NCI-H774 (cell line): Measurements from ENCODE around the gene NKAPD1.
"Not testable (repeated sequence)": the region's sequence is repeated elsewhere in the genome, so short reads cannot be mapped to it uniquely, and the experiment has no call there.

Experiments used
- DNase-seq: peaks from one replicate; lab custom pipeline; 2025; lab: John Stamatoyannopoulos, UW

The NKAPD1 gene

DNA sequence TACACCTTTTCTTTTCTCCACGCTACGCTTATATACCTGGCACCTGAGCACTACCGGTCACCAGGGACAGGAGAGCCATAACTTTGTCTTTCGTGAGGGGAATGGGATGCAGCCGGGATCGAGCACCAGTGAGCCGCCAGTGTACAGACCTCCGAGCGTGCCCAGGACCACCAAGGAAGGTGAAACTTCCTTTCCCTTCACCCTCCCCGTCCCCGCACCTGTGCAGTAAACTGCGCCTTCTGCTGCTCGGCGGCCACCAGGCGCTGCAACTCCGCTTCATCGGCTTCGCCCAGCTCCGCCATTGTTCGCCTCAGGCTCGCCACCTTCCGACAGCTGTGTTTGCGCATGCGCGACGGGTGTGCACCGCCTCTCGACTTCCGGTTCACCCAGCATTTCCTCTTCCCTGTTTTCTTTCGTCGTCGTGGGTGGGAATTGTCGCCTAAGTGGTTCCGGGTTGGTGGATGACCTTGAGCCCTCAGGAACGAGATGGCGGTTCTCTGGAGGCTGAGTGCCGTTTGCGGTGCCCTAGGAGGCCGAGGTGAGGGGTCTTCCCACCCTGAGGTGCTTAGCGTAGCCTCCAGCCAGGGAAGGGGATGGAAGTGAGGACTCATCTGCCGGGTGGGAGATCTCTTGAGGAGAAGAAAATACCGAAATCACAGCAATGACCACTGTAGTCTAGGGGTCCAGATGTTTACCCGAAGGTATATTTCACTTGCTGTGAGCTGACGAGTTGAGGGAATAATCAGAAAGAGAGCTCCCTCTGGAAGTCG is 12.5 kb downstream of the NKAPD1 start, which contains the start of the genes SDHD and TIMM8B:
Gene SDHD (plus strand): TSS at position 452 of the 770 bp plus-strand sequence. CDS start 35 bp downstream, at position 487.
Gene TIMM8B (minus strand): TSS at position 335 of the 770 bp plus-strand sequence. CDS start 33 bp downstream, at position 302.
- peak; percentile 98 for DNase-seq

DNA sequence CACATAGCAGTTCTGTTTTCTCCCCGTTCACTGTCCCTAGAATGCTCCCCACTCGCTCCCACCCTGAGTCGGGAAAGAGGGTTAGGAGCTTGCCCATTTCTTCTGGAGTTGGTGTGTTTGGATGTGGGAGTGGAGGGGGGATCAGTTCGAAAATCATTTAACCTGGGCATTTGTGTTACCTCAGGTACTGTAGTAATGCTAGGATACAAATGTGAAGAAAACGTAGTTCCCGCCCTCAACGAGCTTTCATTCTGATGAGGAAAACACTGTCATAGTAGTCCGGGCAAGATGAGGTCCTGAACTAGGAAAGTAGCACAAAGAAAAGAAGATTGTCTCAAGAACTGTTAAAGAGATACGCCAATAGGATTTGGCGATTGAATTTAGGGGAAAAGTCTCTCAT is 13.1 kb downstream of the NKAPD1 start:
- no peak for DNase-seq

DNA sequence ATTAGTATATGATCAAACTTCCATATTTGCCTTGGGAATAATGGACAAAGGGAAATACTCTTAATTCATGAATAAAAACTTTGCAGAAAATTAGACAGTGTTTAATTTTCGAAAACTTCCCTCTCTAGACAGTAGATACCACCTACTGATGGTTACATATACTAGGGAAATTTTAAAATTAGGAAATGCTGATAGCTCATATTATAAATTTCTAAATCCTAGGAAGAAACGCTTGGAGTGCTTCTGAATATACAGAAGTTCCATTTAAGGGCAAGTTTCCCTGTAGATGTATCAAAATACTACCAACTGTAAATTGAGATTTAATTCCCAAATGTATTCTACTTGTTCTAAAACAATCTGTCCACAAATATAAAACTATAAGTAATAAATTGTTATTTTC is 21.2 kb downstream of the NKAPD1 start:
- not testable (repeated sequence) for DNase-seq

DNA sequence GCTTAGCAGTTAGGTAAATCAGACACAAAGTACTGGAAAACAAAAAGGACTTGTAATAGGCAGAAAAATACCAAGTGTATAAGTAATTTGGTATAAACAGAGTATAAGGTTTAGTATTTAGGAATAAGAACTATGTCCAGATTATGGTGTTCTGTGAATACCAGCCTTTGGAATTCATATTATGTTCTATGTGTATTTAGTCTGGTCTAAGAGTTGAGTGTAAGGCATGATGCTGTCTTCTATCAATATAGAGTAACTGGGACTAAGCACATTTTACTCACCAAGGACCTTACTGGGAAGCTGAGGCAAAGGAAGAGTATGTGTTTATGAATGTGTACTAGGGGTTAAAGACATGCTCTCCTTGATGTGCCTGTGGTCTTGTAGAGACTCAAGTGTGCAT is 22.1 kb downstream of the NKAPD1 start:
- no peak for DNase-seq

DNA sequence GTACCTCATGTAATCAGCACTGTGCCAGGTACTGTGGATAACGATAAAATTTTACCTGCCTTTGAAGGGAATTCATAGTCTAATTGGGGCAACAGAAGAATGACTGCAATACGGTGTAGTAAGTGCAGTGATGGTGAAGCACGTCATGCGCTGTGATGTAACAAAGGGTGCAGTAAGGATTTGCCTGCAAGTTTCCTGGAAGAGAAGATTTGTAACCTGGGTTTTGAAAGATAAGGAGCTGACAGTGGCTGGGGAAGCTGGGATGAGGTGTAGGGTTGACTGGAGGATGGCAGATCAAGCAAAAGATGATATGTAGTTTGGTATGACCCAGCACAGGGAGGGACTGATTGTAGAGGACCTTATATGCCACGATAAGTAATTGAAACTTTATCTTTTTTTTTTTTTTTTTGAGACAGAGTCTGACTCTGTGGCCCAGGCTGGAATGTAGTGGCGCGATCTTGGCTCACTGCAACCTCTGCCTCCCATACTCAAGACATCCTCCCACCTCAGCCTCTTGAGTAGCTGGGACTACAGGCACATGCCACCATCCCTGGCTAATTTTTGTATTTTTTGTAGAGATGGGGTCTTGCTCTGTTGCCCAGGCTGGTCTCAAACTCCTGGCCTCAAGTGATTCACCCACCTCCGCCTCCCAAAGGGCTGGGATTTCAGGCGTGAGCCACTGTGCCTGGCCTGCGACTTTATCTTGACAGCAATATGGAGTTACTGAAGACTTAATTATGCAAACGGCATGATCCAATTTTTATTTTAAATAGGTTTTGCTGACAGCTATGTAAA is 23.8 kb downstream of the NKAPD1 start:
- DNase-seq = no peak

DNA sequence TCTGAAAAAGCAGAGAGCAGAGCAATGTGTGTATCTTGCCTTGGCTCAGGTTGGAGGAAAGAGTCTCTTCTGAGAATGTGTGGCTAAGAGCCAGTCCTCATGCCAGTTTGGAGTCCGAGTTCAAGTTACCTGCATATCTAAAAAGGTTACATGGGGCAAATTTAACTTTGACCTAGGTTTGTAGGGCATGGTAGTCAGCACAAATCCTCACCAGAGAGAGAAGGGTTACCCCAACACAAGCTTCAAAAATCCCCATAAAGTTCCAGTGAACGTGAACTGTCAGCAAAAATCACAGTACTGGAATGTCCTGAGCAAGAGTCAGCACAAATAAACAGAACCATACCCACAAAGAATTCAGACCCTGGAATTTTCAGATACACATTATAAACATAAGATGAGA is 26.4 kb downstream of the NKAPD1 start:
- DNase-seq = no peak

DNA sequence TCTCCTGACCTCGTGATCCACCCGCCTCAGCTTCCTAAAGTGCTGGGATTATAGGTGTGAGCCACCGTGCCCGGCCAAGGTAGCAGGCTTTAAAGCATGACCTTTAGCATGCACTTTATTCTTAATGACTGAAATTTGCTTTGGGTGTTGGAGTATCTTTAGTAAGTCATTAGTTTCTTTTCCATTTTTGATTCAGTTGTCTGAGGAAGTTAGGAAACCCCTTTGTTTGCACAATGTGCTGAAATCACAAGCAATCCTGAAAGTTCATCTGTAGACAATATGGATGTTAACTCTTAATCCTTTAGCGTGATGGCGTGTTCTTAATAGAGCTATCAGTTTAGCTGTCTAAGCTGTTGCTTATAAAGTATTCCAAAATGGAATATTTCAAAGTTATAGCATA is 29.3 kb downstream of the NKAPD1 start:
- no peak for DNase-seq

DNA sequence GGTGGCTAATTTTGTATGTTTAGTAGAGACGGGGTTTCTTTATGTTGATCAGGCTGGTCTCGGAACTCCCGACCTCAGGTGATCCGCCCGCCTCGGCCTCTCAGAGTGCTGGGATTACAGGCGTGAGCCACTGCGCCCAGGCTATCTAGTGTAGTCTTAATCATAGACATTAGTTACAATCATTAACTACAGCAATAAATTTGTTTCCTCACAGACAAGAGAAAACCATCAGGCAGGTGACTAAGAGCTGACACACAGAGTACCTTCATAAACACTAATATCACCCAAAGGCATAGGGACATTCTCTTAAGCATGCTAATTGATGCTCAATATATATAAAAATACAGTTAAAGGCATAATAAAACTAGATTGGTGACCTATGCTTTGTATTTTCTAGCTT is 32.0 kb downstream of the NKAPD1 start:
- DNase-seq = no peak

DNA sequence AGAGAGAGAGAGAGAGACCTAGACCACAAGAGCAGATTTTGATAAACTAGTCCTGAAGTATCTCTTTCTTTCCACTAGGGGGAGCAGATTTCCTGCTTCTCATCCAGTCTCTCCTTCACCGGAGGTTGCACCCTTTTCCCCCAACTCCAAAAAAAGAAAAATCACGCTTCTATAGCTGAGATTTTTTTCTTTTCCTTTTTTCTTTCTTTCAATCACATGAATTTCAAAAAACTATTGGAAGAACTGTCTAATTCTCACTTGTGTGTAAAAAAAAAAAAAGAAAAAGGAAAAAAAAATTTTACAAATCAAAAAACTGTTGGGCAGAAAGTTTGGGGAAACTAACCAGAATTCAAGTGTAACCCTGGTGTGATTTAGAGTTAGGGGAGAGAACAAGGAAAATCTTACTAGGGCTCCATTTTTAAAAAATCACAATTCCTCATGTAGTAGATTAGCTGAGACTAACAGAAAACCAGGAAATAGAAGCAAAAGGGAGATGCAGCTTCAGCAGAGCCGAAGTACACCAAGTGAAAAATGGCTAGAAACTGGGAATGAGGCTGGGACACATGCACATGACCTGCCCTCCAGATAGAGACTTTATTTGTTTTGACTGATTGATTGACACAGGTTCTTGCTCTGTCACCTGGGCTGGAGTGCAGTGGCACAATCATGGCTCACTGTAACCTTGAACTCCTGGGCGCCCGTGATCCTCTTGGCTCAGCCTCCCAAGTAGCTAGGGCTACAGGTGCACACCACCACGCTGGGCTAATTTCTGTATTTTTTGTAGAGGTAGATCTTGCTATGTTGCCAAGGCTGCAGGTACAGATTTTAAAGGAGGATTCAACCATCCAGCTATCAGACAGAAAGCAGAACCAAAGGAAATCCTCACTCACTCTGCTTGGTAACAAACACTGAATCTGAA is 39.7 kb downstream of the NKAPD1 start:
- peak; percentile 59 for DNase-seq

DNA sequence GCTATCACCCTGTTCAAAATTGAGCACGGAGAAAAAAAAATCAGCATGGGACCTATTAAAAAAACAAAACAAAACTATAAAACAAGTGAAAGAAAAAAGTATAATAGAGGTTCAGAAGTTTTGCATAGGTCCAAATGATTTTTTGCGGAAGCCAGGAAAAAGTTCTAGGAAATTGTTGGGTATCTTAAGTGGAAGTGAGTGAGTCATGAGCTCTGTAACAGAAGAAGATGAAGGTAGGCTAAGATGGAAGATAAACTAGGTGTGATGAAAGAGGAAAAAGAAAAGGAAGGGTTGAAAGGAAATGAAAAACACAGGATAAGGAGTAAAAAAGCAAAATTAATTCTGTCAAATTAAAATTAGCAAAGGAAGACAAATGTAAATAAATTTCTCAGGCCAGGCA is 40.4 kb downstream of the NKAPD1 start:
- DNase-seq = no peak

DNA sequence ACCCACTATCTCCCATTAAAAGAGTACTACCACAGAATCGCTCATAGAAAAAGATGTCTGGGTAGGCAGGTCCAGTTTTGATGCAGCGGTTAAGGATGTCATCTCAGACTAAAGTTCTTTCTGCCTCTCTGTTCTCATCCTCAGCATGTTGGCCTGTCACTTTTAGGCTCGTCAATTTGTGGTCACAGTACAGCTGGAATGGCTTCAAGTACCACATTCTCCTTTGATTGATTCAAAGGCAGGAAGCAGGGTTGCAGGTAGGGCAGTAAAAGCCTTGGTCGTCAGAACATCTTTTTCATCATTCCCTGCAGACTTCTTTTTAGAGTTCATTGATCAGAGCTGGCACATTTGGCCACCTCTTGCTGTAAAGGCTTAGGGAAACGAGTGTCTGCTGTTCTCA is 41.3 kb downstream of the NKAPD1 start:
- no peak for DNase-seq

DNA sequence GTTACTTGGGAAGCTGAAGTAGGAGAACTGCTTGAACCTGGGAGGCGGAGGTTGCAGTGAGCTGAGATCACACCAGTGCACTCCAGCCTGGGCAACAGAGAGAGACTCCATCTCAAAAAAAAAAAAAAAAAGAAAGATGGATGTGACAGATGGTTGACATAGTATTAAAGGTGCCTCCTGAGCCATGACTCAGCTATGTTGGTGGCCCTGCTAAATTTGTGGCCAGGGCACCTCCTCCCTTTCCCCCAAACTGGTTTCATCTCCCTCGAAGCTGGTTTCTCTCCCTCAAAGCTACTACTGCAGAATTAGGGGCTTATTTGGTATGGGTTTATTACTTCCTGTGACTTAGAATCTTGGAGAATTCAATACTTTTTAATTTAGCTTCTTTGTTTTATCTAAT is 44.1 kb downstream of the NKAPD1 start:
- DNase-seq = no peak

DNA sequence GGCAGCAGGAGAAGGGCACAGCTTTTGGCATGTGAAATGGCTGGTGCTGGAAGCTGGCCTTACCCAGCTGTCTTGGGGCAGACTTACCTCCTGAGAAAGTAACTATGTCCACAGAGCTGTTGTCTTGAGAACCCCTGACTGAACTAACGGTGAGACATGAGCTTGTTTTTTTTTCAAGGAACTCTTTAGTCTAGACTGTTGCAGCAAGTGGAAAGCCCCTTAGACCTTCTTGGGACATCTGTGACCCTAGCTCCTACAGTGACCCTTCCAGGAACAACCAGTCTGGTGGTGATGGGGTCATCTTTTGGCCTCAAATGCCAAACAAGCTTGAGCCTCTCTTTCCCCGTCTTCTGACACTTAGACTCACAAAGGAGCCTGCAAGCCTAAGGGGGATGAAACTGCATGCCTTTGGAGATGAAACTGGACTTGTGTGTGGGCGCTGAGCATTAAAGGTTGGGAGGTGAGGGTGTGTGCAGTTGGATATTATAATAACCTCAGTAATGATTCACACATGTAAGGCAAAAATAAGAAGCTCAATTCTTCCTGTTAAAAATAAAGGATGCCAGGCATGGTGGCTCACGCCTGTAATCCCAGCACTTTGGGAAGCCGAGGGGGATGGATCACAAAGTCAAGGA is 48.0 kb downstream of the NKAPD1 start:
- no peak for DNase-seq

DNA sequence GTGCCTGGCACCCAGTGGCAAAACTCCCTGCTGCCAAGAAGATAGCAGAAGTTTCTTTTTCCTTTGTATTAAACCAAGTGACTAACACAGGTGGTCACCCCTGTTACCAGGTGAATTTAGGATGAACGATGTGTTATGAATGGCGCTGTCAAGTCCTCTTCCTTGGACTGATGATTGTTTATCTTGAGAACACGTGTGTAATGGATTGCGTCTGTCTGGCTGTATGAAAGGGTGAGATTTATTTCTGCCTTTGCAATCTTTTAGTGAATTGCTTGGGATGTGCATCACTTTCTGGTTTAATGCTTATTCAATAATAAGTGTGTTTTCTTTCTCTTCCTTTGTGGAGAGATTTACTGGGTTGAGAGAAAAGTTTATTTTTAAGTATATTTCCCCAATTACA is 49.0 kb downstream of the NKAPD1 start:
- no peak for DNase-seq

DNA sequence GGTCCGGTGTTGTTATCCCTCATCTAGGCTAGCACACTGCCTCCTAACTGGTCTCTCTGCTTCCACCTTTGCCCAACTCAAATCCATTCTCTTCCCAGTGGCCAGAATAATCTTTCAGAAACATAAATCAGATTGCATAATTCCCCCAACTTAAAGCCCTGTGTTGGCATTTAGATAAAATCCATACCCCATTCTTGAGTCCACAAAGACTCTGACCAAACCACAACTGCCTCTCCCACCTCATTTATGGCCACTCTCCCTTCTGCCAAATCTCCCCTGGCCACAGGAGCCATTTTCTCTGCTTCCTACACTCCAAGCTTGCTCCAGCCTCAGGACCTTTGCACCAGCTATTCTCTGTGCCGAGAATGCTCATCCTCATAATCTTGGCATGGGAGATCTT is 53.0 kb downstream of the NKAPD1 start:
- DNase-seq = no peak

DNA sequence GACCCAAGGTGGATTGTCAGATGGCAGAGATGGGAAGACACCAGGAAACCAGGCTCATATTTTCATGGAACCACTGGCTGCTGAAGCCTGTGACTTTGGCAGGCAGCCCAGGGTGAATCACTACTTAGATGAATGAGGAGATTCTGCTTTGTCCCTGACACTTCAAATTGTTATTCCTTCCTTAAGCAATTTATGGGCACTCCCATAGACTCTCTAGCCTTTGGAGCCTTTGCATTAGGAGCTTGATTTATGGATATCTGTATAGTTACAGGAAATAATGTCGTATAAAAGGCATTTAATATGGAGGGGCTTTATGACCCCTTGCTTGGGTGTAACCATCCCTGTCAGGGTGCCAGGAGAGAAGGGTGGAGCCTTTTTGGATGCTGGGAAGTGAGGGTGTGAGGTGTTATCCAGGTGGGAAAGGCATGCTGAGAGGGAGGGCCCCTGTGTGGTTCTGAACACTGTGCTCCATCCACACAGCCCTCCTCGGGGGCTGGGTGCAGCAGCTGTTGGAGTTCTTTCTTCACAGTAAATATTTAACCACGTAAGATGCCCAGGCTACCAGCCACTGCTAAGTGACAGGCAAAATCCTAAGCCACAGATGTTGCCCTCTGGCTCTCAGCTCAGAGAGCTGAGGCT is 54.5 kb downstream of the NKAPD1 start:
- DNase-seq = peak; percentile 12

DNA sequence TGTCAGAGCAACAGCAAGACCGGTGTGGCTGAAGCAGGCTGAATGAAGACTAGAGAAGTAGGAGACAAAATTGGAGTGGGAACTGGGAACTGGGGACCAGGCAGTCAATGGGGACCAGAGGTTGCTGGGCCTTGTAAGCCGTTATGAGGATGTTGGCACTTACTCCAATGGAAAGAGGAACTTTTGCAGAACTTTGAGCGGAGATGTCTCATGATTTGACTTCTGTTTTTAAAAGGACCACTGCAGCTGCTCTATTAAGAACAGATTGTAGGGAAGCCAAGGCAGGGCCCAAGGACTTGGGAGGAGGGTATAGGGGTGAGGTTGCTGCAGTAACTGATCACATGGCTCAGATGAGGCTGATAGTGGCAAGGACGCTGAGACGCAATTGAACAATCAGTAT is 55.6 kb downstream of the NKAPD1 start:
- no peak for DNase-seq

DNA sequence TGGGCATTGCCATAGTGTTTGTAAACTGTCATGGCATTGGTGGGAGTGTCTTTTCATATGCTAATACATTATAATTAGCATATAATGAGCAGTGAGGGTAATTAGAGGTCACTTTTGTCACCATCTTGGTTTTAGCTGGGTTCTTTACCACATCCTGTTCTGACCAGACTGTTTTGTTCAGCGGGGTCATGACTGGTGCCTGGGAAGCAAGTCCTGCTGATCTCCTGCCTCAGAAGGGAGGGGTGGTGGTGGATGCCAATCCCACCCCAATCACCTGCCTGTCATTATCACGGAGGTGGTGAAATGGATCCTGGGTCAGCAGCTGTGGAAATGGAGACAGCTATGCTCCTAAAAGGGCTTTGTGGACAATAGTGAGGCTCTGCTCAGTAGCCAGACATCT is 58.6 kb downstream of the NKAPD1 start:
- no peak for DNase-seq

DNA sequence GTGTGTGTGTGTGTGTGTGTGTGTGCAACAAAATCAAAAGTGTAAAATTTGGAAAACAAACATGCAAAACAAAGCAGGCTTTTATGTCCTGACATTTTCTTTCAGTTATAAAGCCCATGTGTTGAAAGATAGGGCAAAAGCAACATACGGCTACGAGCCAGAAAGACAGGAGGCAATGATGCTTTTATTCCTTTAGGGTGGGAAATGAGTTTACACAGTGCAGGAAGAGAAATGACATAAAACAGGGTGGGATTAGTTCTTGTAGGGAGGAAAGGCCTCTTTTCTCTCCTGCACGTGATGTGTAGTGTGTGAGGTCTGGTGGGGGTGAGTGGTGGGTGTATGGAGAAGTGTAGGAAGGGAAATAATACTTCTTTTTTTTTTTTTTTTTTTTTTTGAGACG is 60.4 kb downstream of the NKAPD1 start:
- no peak for DNase-seq
